Measurements from ENCODE around the gene NGFR.
"Not testable (repeated sequence)": the region's sequence is repeated elsewhere in the genome, so short reads cannot be mapped to it uniquely, and the experiment has no call there.

Gene NGFR

DNA sequence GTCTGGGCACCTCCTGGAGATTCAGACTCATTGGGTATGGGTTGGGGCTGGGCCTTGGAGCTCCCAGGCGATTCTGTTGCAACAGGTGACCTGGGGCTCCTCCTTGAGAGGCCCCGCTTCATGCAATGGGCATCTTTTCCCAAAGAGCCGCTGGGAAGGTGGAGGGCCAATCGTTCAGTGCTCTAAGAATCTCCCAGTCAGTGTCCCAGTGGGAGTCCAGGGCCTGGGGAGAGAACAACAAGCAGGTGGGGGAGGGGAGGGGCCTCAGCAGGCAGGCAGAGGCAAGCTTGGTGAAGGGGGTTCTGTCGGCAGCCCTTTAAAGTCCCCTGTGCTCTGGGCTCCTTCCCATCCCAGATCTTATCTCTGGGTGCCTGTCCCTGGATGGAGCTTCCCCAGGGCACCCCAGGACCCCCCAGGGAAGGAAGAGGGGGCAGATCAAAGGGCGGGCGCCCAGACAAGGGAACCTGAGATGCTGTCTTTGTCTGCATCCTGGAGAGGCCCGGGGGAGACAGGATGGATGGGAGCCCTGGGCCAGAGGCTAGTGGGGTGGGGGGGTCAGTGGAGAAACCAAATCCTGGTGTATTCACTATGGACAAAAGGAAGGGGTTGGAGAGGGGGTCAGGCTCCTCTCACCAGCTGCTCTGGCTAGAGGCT is 50.0 kb downstream of the NGFR start:
- Histone ChIP-seq H3K9ac (ENCODE audit: low read depth, low read length) (no peak overlapping the region), H3K4me3 (ENCODE audit: low read length) (no peak overlapping the region), H3K4me1 (ENCODE audit: insufficient read depth, low read length) (peaks cover 13% of the 10 kb centered on the region), H3K27me3 (ENCODE audit: insufficient read depth, low read length) (no peaks in the 10 kb centered on the region), H3K9me3 (ENCODE audit: insufficient read depth, low read depth, low read length) (no peaks in the 10 kb centered on the region), H3K36me3 (ENCODE audit: insufficient read depth, low read depth, low read length) (no peaks in the 10 kb centered on the region), H3K27ac (ENCODE audit: low read length) (no peak overlapping the region)

DNA sequence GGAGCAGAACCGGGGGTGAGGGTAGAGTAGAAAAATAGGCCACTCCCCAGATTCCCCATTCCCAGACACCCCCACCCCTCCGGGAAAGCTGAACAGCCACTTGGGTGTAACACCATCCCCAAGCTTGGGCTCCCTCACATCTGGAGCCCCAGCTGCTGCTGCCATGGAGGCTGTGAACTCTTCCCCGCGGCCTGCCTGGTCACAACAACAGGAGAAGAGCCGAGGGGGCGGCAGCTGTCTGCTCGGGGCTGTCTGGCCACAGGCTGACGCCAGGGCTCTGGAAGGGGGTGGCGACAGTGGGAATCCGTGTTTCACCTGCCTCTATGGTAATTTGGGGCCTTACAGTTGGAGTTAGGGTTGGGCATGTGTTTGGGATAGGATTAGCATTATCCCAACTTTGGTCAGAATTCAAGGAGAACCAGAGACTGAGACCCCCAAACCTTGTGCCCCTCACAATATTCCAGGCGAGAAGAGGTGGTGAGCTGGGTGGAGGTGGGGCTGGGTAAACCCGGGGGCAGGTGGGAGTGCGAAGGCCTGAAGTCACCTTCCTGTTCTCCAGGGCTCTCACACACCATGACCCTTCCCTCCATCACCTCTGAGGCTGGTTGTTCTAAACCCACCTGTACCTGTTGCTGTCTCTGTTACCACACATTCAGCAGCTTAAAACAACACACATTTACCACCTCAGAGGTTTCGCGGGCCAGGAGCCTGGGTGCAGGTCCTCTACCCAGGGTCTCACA is 50.9 kb downstream of the NGFR start:
- no peak overlapping the region for H3K27ac ChIP-seq (ENCODE audit: low read length)
- H3K9me3 ChIP-seq (ENCODE audit: insufficient read depth, low read depth, low read length): no peaks in the 10 kb centered on the region
- H3K36me3 ChIP-seq (ENCODE audit: insufficient read depth, low read depth, low read length): no peaks in the 10 kb centered on the region
- H3K4me3 ChIP-seq (ENCODE audit: low read length): no peak overlapping the region
- no peaks in the 10 kb centered on the region for H3K27me3 ChIP-seq (ENCODE audit: insufficient read depth, low read length)
- H3K4me1 ChIP-seq (ENCODE audit: insufficient read depth, low read length): peaks cover 13% of the 10 kb centered on the region
- no peak overlapping the region for H3K9ac ChIP-seq (ENCODE audit: low read depth, low read length)

DNA sequence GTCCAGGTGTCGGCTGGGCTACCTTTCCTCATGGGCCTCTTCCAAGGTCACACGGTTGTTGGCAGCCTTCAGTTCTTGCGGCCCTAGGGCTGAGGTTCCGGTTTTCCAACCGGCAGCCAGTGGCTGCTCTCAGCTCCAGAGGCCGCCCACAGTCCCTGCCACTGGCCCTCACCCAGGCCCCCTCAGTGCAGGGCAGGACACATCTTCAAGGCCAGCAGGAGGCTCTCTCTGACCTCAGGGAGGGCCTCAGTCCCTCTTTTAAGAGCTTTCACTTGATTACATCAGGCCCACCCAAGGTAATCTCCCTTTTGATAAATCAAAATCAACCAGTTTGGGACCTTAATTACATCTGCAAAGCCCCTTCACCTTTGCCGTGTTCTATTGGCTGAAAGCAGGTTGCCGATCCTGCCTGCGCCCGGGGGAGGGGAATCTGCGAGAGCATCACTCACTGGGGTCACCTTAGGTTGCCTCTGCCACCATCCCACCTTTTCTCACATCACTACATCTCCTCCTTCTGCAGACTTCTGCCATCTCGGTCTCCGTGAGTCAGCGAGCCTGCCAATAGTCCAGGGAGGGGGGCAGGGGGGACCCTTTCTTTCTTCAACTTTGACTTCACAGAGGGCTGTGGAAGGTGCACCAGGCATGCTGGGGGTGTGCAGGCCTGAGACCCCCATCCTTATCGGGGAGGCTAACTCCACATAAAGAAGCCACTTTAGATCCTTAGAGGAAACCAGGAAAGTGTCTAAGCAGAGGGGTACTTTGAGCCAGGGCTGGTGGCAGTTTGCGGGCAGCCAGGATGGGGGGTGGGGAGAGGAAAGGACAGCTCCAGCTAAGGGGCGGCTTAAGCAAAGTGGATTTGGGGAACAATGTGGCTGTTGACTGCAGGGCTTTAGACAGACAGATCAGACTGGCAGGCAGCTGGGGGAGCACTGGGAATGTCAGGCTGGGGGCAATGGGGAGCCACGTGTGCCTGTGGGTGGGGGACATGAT is 51.7 kb downstream of the NGFR start:
- H3K9ac ChIP-seq (ENCODE audit: low read depth, low read length): no peak overlapping the region

DNA sequence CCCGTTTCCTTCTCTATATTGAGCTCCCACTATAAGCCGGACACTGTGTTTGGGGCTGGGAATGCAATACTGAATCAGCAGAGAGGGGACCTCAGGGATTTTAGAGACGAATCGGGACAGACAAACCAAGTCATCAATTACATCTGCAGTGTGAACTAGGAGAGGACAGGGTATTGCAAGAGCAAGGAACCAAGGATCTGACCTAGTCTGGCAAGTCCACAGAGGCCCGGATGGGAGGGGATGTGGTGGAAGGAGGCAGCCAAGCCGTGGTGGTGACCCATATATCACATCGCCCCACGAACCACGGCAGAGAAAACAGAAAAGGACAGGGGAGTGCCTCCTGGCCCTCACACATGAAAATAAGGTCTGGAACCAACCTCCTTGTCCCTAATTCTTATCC is 52.5 kb downstream of the NGFR start:
- Histone ChIP-seq H3K4me1 (ENCODE audit: insufficient read depth, low read length) (peaks cover 13% of the 10 kb centered on the region), H3K36me3 (ENCODE audit: insufficient read depth, low read depth, low read length) (no peaks in the 10 kb centered on the region), H3K27me3 (ENCODE audit: insufficient read depth, low read length) (no peaks in the 10 kb centered on the region), H3K4me3 (ENCODE audit: low read length) (no peak overlapping the region), H3K27ac (ENCODE audit: low read length) (no peak overlapping the region), H3K9ac (ENCODE audit: low read depth, low read length) (no peak overlapping the region), H3K9me3 (ENCODE audit: insufficient read depth, low read depth, low read length) (no peaks in the 10 kb centered on the region)

More for the DNA sequence above, 51.7 kb downstream of the NGFR start:
- peaks cover 13% of the 10 kb centered on the region for H3K4me1 ChIP-seq (ENCODE audit: insufficient read depth, low read length)
- H3K27ac ChIP-seq (ENCODE audit: low read length): no peak overlapping the region
- H3K36me3 ChIP-seq (ENCODE audit: insufficient read depth, low read depth, low read length): no peaks in the 10 kb centered on the region
- H3K4me3 ChIP-seq (ENCODE audit: low read length): no peak overlapping the region
- no peaks in the 10 kb centered on the region for H3K27me3 ChIP-seq (ENCODE audit: insufficient read depth, low read length)
- H3K9me3 ChIP-seq (ENCODE audit: insufficient read depth, low read depth, low read length): no peaks in the 10 kb centered on the region

DNA sequence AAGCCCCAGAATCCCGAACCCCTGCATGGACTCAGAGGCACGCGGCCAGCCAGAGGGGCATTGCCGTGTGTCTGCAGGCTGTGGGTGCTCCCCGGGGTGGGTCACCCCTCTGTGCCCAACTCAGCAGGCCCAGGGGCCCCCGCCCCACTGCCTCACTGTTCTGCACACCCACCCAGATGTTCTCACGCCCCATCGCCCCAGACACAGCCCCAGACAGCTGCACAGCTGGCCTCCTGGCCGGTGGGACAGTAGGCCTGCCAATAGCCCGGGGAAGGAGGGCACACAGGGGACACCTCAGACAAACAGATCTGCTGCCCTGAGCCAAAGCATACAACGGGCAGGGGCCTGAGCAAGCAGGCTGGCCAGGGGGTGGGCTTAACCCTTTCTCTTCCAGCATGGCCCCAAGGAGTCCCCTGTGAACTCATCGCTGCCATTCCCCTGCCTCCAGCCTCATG is 53.0 kb downstream of the NGFR start:
- no peaks in the 10 kb centered on the region for H3K36me3 ChIP-seq (ENCODE audit: insufficient read depth, low read depth, low read length)
- H3K9ac ChIP-seq (ENCODE audit: low read depth, low read length): no peak overlapping the region
- H3K4me1 ChIP-seq (ENCODE audit: insufficient read depth, low read length): peaks cover 13% of the 10 kb centered on the region
- no peak overlapping the region for H3K27ac ChIP-seq (ENCODE audit: low read length)
- no peak overlapping the region for H3K4me3 ChIP-seq (ENCODE audit: low read length)
- H3K9me3 ChIP-seq (ENCODE audit: insufficient read depth, low read depth, low read length): no peaks in the 10 kb centered on the region
- no peaks in the 10 kb centered on the region for H3K27me3 ChIP-seq (ENCODE audit: insufficient read depth, low read length)

GRCh38 chr17:49548506-49549310 is 53.6 kb downstream of the NGFR start:
- no peaks in the 10 kb centered on the region for H3K9me3 ChIP-seq (ENCODE audit: insufficient read depth, low read depth, low read length)
- H3K4me1 ChIP-seq (ENCODE audit: insufficient read depth, low read length): peaks cover 8% of the 10 kb centered on the region; the same call in 1 of the 2 replicates
- H3K36me3 ChIP-seq (ENCODE audit: insufficient read depth, low read depth, low read length): no peaks in the 10 kb centered on the region
- no peaks in the 10 kb centered on the region for H3K27me3 ChIP-seq (ENCODE audit: insufficient read depth, low read length)
- H3K9ac ChIP-seq (ENCODE audit: low read depth, low read length): no peak overlapping the region
- no peak overlapping the region for H3K27ac ChIP-seq (ENCODE audit: low read length)
- no peak overlapping the region for H3K4me3 ChIP-seq (ENCODE audit: low read length)

- Histone ChIP-seq H3K9me3 (ENCODE audit: insufficient read depth, low read depth, low read length) (no peaks in the 10 kb centered on the region), H3K4me3 (ENCODE audit: low read length) (no peak overlapping the region), H3K27me3 (ENCODE audit: insufficient read depth, low read length) (no peaks in the 10 kb centered on the region), H3K36me3 (ENCODE audit: insufficient read depth, low read depth, low read length) (no peaks in the 10 kb centered on the region), H3K27ac (ENCODE audit: low read length) (no peak overlapping the region), H3K9ac (ENCODE audit: low read depth, low read length) (no peak overlapping the region), H3K4me1 (ENCODE audit: insufficient read depth, low read length) (peaks cover 6% of the 10 kb centered on the region; the same call in 1 of the 2 replicates)
Measured at GRCh38 chr17:49549311-49549605, 54.2 kb downstream of the NGFR start.

DNA sequence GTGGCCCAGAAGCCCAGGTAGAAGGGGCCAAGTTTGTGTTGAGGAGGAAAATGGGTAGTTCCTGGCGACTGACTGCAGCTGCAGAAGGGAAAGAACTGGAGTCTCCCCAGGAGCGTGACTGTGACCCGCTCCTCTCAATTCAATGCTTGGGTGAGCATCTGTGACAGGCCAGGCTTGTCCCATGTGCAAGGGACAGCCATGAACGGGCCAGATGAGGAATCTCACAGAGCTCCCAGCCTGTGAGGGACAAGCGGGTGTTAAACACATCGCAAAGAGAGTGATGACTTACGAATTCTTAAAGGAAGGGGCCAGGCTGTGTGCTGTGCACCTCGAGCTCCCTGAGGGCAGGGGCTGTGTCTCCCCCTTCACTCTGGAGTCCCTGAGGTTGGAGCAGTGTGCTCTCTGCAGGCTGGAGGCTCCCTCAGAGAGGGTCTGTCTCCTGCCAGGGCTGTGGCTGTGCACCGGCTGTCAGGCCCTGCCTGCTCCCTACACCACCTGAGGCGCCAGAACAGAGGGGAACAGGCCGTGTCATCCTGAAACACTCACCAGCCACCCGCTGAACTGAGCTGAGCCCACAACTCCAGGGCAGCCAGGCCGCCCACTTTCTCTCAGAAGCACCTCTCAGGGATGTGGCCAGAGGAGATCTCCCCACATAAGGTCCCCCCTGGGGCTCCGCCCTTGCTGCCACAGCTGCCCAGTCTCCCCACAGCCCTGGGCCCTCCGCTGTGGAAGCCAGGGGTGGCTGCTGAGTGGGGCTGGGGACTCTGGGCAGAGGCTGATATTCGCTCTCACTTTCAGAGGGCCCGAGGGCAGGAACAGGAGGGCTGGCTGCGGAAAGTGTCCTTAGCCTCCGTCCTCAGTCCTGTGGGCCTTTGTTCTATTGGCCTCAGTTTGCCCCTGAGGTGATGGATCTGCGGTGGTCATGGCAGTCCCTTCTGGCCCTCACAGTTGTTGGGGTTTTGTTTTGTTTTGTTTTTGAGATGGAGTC is 54.9 kb downstream of the NGFR start:
- no peaks in the 10 kb centered on the region for H3K36me3 ChIP-seq (ENCODE audit: insufficient read depth, low read depth, low read length)
- H3K4me1 ChIP-seq (ENCODE audit: insufficient read depth, low read length): peaks cover 6% of the 10 kb centered on the region; the same call in 1 of the 2 replicates
- H3K4me3 ChIP-seq (ENCODE audit: low read length): no peak overlapping the region
- H3K9me3 ChIP-seq (ENCODE audit: insufficient read depth, low read depth, low read length): no peaks in the 10 kb centered on the region
- H3K9ac ChIP-seq (ENCODE audit: low read depth, low read length): no peak overlapping the region
- H3K27ac ChIP-seq (ENCODE audit: low read length): no peak overlapping the region
- H3K27me3 ChIP-seq (ENCODE audit: insufficient read depth, low read length): no peaks in the 10 kb centered on the region

DNA sequence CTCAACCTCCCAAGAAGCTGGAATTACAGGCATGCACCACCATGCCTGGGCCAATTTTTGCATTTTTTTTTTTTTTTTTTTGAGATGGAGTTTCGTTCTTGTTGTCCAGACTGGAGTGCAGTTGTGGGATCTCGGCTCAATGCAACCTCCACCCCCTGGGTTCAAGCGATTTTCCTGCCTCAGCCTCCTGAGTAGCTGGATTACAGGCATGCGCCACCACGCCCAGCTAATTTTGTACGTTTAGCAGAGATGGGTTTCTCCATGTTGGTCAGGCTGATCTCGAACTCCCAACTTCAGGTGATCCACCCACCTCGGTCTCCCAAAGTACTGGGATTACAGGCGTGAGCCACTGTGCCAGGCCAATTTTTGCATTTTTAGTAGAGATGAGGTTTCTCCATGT is 55.7 kb downstream of the NGFR start:
- not testable (repeated sequence) for H3K4me3 ChIP-seq (ENCODE audit: low read length); H3K27ac ChIP-seq (ENCODE audit: low read length); H3K9ac ChIP-seq (ENCODE audit: low read depth, low read length); H3K9me3 ChIP-seq (ENCODE audit: insufficient read depth, low read depth, low read length); H3K27me3 ChIP-seq (ENCODE audit: insufficient read depth, low read length); H3K36me3 ChIP-seq (ENCODE audit: insufficient read depth, low read depth, low read length); H3K4me1 ChIP-seq (ENCODE audit: insufficient read depth, low read length)

GRCh38 chr17:49551221-49552069 is 56.4 kb downstream of the NGFR start:
- Histone ChIP-seq H3K9ac (ENCODE audit: low read depth, low read length) (no peak overlapping the region), H3K4me3 (ENCODE audit: low read length) (no peak overlapping the region), H3K9me3 (ENCODE audit: insufficient read depth, low read depth, low read length) (no peaks in the 10 kb centered on the region), H3K27me3 (ENCODE audit: insufficient read depth, low read length) (peaks cover 8% of the 10 kb centered on the region), H3K27ac (ENCODE audit: low read length) (no peak overlapping the region), H3K4me1 (ENCODE audit: insufficient read depth, low read length) (peaks cover 3% of the 10 kb centered on the region), H3K36me3 (ENCODE audit: insufficient read depth, low read depth, low read length) (no peaks in the 10 kb centered on the region)

Data from iPS-20b (cell line).